Adrenal gland (tissue), 12 donors: Measurements from ENCODE around the gene ZNF773. TPM values are rescaled to one million over a fixed set of nuclear protein-coding genes. Genes with fewer than 3 reads are reported as not detected.
"Not testable (repeated sequence)": the region's sequence is repeated elsewhere in the genome, so short reads cannot be mapped to it uniquely, and the experiment has no call there.

Experiments
- DNase-seq, 7 donors: peaks; one replicate each; pipeline ENCODE4 v3.0.0-alpha.2; 2019 to 2020
- H3K27ac ChIP-seq, 5 donors: fragments of 200-600 bp; sonication (generic) in 4 of 5; 1 replicate in 3 of 5; 2 replicates in 2 of 5; pipeline versions ENCODE4 v1.5.1 to v1.8.0; 2016 to 2020; ENCODE audit warnings: mild to moderate bottlenecking in 1 of 5
- H3K27me3 ChIP-seq: fragments of 200-600 bp; 2 replicates; pipeline ENCODE4 v1.8.0; 2021
- H3K36me3 ChIP-seq, 2 donors: fragments of 200-600 bp; replicated peaks in 1 of 2; 1 replicate in 1 of 2; 2 replicates in 1 of 2; pipeline versions ENCODE4 v1.5.1 to v1.8.0; 2018 to 2022
- H3K4me1 ChIP-seq, 2 donors: fragments of 200-600 bp; replicated peaks in 1 of 2; 1 replicate in 1 of 2; 2 replicates in 1 of 2; pipeline versions ENCODE4 v1.5.1 to v1.8.0; 2018 to 2021
- H3K4me3 ChIP-seq, 4 donors: fragments of 200-600 bp; sonication (generic) in 3 of 4; one replicate each; pipeline ENCODE4 v1.5.1; 2016 to 2018
- H3K9me3 ChIP-seq, 3 donors: fragments of 200-600 bp; sonication (generic) in 1 of 3; replicated peaks in 1 of 3; 1 replicate in 2 of 3; 2 replicates in 1 of 3; pipeline versions ENCODE4 v1.5.1 to v1.8.0; 2016 to 2021
- POLR2A ChIP-seq, 2 donors: fragments of 450-650 bp; IDR thresholded peaks; one replicate each; pipeline ENCODE4 v1.6.1; 2017; ENCODE audit warnings: antibody characterized with exemption in 2 of 2, mild to moderate bottlenecking in 2 of 2, moderate library complexity in 1 of 2
- WGBS, 4 donors: extraction: QIAGEN DNeasy Blood & Tissue Kit in 2 of 4; methylation state at CpG; one replicate each; pipeline versions ENCODE4 v1.1.5 to v1.1.7; 2013 to 2017; 5-methylcytosine and 5-hydroxymethylcytosine counted together
- intact Hi-C, 2 donors: fragments of 100-400 bp; cut with DNase I; formaldehyde crosslinking; loops; one replicate each; pipeline versions ENCODE4 v1.14.1 to v1.15.0; 2022 to 2023
- polyA plus RNA-seq, 3 donors: library from polyadenylated mRNA; stranded (reverse); fragments of 200-250 nt in 2 of 3; fragments of 350-450 nt in 1 of 3; fragmentation: Illumina TruSeq in 1 of 3; extraction: RNeasy Lipid Tissue Mini Kit (QIAGEN cat#74804) in 1 of 3; gene quantifications; one replicate each; pipeline ENCODE4 v1.2.3, GENCODE V29; 2013 to 2014
- total RNA-seq, 9 donors: library from RNA; depleted of rRNA in 4 of 9; stranded (reverse); fragments of >200 nt in 4 of 9; fragments of 120-200 nt in 1 of 9; fragmentation: NEBNext Ultra II Directional in 1 of 9; extraction: Animal tissue kit (Norgen Biotek cat#: 25700) in 1 of 9; gene quantifications; one replicate each; pipeline versions ENCODE4 v1.1.0 to v1.2.4, GENCODE V29; 2013 to 2023
- TF ChIP-seq, protein P1 (sequence below), 6 experiments: fragments of 450-650 bp in 4 of 6; fragments of 200-600 bp in 2 of 6; sonication (generic) in 1 of 6; IDR thresholded peaks; 1 replicate in 5 of 6; 2 replicates in 1 of 6; pipeline versions ENCODE4 v1.5.1 to v1.8.0; 2016 to 2021; ENCODE audit warnings: antibody characterized with exemption in 6 of 6, mild to moderate bottlenecking in 2 of 6, moderate library complexity in 1 of 6
- donor health status: healthy with polysubstance abuse.
- donor health status: Bipolar disorder and iron deficiency.
- donor health status: DM: yes; HTN: yes; CAD: no.
- donor health status: DM: no; HTN: no; CAD: no.
- donor health status: DM: no; HTN: no; CAD: no.
- donor health status: DM: yes; HTN: yes; CAD: no.

ZNF773 gene
- total and polyA plus RNA-seq, 12 donors, result 3.1 to 21.9 (median 10.6) TPM

DNA sequence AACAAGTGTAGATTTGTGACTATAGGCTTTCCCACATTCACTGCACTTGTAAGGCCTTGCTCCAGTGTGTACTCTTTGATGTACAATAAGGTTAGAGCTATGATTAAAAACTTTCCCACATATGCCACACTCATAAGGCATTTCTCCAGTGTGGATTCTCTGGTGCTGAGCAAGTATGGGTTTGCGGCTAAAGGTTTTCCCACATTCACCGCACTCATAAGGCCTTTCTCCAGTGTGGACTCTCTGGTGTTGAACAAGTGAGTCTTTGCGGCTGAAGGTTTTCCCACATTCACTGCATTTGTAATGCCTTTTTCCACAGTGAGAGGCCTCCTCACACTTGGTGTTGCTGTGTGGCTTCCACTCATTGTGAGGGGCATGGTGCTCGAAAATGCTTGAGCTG, 26.1 kb upstream of the ZNF773 start:
- intact Hi-C loops, result no loop called here
- Histone ChIP-seq H3K27ac (no peak overlapping the region), H3K9me3 (peaks cover 12 to 80% (median 13%) of the 10 kb centered on the region in 3 donors), H3K4me1 (peaks cover 5 to 8% of the 10 kb centered on the region in 2 donors), H3K4me3 (peak overlapping the region in 1 of 4 donors; percentile 7), H3K36me3 (peaks cover 0 to 21% of the 10 kb centered on the region in 2 donors), H3K27me3 (no peaks in the 10 kb centered on the region)
- 92 to 100% (median 97%) methylated on average over 3 to 4 of the region's 4 CpGs for WGBS, 4 donors
- TF ChIP-seq POLR2A (IDR thresholded peaks at IDR 0.05), result no peak
- TF ChIP-seq, protein P1, sequence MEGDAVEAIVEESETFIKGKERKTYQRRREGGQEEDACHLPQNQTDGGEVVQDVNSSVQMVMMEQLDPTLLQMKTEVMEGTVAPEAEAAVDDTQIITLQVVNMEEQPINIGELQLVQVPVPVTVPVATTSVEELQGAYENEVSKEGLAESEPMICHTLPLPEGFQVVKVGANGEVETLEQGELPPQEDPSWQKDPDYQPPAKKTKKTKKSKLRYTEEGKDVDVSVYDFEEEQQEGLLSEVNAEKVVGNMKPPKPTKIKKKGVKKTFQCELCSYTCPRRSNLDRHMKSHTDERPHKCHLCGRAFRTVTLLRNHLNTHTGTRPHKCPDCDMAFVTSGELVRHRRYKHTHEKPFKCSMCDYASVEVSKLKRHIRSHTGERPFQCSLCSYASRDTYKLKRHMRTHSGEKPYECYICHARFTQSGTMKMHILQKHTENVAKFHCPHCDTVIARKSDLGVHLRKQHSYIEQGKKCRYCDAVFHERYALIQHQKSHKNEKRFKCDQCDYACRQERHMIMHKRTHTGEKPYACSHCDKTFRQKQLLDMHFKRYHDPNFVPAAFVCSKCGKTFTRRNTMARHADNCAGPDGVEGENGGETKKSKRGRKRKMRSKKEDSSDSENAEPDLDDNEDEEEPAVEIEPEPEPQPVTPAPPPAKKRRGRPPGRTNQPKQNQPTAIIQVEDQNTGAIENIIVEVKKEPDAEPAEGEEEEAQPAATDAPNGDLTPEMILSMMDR (IDR thresholded peaks at IDR 0.05), result no peak
- DNase-seq, result no peak

DNA sequence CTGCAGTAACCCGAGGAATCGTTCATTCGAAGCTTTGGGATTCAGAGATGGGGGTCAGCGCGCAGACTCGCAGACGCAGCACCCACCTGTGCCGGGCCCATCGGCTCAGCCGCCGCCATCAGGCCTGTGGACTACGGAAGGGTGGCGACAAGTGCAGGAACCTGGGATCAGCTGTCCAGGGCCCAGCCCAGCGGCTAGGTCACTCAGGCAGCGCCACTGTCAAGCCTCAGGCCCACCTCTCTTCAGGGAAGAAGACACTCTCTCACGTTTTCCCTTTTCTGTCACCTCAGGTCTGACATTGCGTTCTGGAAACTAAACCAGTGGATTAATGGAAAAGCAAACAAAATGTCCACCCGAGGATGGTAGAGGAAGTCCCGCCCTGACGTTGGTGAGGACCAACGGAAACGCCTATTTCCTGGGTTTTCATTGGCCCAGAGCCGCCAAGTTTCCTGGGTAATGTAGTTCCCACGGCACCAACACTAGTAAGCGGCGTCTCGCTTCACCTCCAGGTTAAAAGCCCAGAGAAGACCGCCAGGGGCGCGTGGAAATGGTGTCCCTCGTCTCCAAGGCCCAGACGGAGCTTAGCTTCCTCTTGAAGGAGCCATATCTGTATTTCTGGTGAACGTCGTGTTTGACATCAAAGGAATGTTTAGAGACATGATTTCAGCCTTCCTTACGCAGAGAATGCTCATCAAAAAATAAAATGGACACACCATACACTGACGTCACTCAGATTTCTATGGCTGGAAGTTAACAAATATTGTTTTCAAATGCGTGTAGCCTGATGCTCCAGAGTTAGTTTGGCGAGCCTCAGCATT, 22.3 kb upstream of the ZNF773 start, which contains the start of gene ZNF772:
TSS of gene ZNF772 (minus strand) at position 376 of the 818 bp plus-strand sequence. CDS start at position 119, 257 bp downstream.
- WGBS, 4 donors, result 7 to 11% (median 7%) methylated on average over 21 to 38 of the region's 38 CpGs
- peak; percentile 91 to 97 (median 94) for DNase-seq
- Histone ChIP-seq H3K36me3 (peaks cover 0 to 21% of the 10 kb centered on the region in 2 donors), H3K27ac (peak within 1 kb of the TSS in 4 of 5 donors; percentile 39 to 83 (median 77)), H3K27me3 (no peaks in the 10 kb centered on the region), H3K9me3 (peaks cover 0 to 43% (median 8%) of the 10 kb centered on the region in 3 donors), H3K4me1 (peaks cover 5 to 8% of the 10 kb centered on the region in 2 donors), H3K4me3 (peak within 1 kb of the TSS; percentile 43 to 88 (median 74))
- intact Hi-C loops, result no loop called here
- peak in 1 of 2 donors; percentile 32 for TF ChIP-seq POLR2A (IDR thresholded peaks at IDR 0.05)
- TF ChIP-seq, protein P1 (IDR thresholded peaks at IDR 0.05), result peak; percentile 31 to 85 (median 64)

DNA sequence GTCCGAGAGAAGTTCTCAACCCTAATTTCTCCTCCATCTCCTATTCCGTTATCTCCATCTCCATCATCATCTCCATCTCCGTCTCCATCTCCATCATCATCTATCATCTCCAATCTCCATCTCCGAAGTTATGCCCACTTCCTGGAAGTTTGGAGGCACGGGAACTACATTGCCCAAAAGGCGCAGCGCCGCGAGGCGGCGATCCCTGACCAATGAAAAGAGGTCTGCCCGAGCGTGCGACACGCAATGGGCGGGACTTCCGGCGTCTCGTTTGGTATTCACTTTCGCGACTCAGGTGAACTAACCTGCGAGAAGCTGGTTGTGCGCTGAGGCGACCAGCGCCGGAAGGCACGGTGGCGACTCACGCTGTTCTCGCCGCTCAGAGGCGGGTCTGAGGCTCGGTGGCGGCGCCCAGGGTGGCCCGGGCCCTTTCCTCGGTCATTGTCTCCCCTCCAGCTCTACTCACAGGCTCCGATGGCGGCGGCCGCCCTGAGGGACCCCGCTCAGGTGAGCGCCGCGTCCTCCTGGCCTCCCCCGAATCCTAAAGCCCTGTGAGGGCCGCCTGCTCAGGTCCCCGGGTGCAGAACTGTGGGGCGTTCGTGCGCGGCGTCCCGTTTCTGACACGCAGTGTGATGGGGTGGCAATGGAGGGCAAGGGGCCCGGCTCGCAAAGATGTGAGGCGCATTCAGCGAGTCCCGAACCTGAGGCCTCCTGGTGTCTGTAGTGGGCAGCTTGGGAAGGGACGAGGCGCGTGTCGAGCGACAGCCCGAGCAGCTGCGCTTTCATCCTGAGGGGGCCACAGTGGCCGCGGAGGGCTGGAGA, 12.1 kb upstream of the ZNF773 start, which contains the start of gene ZNF419:
TSS of gene ZNF419 (plus strand) at position 274 of the 822 bp plus-strand sequence. CDS start at position 475, 201 bp downstream.
- H3K9me3 ChIP-seq, H3K36me3 ChIP-seq, intact Hi-C loops, H3K4me1 ChIP-seq, H3K27me3 ChIP-seq: not testable (repeated sequence)
- 1 to 5% (median 3%) methylated on average over 11 to 58 of the region's 69 CpGs for WGBS, 4 donors
- TF ChIP-seq, protein P1 (IDR thresholded peaks at IDR 0.05), result peak in 3 of 6 experiments; percentile 6 to 11 (median 8)
- peak; percentile 36 to 63 for TF ChIP-seq POLR2A (IDR thresholded peaks at IDR 0.05)
- peak; percentile 87 to 96 (median 93) for DNase-seq
- H3K4me3 ChIP-seq, result peak within 1 kb of the TSS; percentile 64 to 100 (median 82)
- peak within 1 kb of the TSS in 3 of 5 donors; percentile 75 to 82 (median 76) for H3K27ac ChIP-seq

DNA sequence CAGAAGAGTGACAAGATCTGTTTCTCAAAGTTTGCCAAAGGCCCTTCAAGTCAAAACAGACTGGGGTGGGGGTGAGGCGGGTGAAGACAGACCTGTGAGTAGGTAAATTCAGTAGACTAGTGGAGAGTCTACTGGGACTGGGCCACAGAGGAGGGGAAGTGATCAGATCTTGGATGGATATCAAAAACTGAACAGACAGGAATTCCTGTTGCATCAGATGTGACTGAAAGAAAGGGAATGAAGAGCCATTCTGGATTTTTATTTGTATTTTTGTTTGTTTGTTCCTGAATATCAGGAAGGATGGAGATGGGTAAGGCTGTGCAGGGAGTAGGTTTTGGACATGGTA, 11.5 kb upstream of the ZNF773 start:
- H3K36me3 ChIP-seq, H3K9me3 ChIP-seq, H3K4me1 ChIP-seq, intact Hi-C loops, H3K27ac ChIP-seq, H3K27me3 ChIP-seq, DNase-seq: not testable (repeated sequence)
- peak overlapping the region in 1 of 4 donors; percentile 12 for H3K4me3 ChIP-seq
- 0% methylated on average over 1 of the region's 1 CpG; no CpG with 5 or more reads in 3 of the 4 donors for WGBS, 4 donors

DNA sequence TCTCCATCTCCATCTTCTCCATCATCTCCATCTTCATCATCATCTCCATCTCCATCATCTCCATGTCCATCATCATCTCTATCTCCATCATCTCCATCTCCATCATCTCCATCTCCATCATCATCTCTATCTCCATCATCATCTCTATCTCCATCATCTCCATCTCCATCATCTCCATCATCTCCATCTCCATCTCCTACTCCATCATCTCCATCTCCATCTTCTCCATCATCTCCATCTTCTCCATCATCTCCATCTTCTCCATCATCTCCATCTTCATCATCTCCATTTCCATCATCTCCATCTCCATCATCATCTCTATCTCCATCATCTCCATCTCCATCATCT, 432 bp upstream of the ZNF773 start:
- H3K9me3 ChIP-seq, H3K27ac ChIP-seq, H3K4me3 ChIP-seq, H3K4me1 ChIP-seq, H3K27me3 ChIP-seq, H3K36me3 ChIP-seq, DNase-seq, intact Hi-C loops: not testable (repeated sequence)

DNA sequence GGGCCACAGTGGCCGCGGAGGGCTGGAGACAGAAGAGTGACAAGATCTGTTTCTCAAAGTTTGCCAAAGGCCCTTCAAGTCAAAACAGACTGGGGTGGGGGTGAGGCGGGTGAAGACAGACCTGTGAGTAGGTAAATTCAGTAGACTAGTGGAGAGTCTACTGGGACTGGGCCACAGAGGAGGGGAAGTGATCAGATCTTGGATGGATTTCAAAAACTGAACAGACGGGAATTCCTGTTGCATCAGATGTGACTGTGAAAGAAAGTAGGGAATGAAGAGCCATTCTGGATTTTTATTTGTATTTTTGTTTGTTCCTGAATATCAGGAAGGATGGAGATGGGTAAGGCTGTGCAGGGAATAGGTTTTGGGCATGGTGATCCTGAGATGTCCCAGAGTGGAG, 662 bp downstream of the ZNF773 start:
- H3K27me3 ChIP-seq, H3K4me1 ChIP-seq, H3K27ac ChIP-seq, H3K36me3 ChIP-seq, intact Hi-C loops, H3K9me3 ChIP-seq: not testable (repeated sequence)
- DNase-seq, result peak in 1 of 7 donors; percentile 15
- WGBS, 4 donors, result 0% methylated on average over 1 to 2 of the region's 4 CpGs
- peak overlapping the region in 1 of 4 donors; percentile 95 for H3K4me3 ChIP-seq
